Adrenal gland (tissue), 5 donors: ENCODE results near the gene APOA1.

ENCODE experiments used
- POLR2A ChIP-seq, 2 donors: fragments of 450-650 bp; IDR thresholded peaks; one replicate each; pipeline ENCODE4 v1.6.1; 2017; ENCODE audit warnings: antibody characterized with exemption in 2 of 2, mild to moderate bottlenecking in 2 of 2, moderate library complexity in 1 of 2
- TF ChIP-seq, protein P1 (sequence below), 6 experiments: fragments of 450-650 bp in 4 of 6; fragments of 200-600 bp in 2 of 6; sonication (generic) in 1 of 6; IDR thresholded peaks; 1 replicate in 5 of 6; 2 replicates in 1 of 6; pipeline versions ENCODE4 v1.5.1 to v1.8.0; 2016 to 2021; ENCODE audit warnings: antibody characterized with exemption in 6 of 6, mild to moderate bottlenecking in 2 of 6, moderate library complexity in 1 of 6
- donor health status: DM: no; HTN: no; CAD: no.

DNA sequence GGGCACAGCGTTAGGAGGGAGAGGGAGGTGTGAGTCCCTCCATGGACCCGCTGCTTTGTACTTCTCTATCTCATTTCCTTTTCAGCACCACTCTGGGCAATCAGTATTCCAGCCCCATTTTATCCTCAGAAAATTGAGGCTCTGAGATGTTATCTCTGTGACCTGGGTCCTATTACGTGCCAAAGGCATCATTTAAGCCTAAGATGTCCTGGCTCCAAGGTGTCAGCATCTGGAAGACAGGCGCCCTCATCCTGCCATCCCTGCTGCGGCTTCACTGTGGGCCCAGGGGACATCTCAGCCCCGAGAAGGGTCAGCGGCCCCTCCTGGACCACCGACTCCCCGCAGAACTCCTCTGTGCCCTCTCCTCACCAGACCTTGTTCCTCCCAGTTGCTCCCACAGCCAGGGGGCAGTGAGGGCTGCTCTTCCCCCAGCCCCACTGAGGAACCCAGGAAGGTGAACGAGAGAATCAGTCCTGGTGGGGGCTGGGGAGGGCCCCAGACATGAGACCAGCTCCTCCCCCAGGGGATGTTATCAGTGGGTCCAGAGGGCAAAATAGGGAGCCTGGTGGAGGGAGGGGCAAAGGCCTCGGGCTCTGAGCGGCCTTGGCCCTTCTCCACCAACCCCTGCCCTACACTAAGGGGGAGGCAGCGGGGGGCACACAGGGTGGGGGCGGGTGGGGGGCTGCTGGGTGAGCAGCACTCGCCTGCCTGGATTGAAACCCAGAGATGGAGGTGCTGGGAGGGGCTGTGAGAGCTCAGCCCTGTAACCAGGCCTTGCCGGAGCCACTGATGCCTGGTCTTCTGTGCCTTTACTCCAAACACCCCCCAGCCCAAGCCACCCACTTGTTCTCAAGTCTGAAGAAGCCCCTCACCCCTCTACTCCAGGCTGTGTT is 8.5 kb downstream of the APOA1 start:
- TF ChIP-seq, protein P1, sequence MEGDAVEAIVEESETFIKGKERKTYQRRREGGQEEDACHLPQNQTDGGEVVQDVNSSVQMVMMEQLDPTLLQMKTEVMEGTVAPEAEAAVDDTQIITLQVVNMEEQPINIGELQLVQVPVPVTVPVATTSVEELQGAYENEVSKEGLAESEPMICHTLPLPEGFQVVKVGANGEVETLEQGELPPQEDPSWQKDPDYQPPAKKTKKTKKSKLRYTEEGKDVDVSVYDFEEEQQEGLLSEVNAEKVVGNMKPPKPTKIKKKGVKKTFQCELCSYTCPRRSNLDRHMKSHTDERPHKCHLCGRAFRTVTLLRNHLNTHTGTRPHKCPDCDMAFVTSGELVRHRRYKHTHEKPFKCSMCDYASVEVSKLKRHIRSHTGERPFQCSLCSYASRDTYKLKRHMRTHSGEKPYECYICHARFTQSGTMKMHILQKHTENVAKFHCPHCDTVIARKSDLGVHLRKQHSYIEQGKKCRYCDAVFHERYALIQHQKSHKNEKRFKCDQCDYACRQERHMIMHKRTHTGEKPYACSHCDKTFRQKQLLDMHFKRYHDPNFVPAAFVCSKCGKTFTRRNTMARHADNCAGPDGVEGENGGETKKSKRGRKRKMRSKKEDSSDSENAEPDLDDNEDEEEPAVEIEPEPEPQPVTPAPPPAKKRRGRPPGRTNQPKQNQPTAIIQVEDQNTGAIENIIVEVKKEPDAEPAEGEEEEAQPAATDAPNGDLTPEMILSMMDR (IDR thresholded peaks at IDR 0.05): no peak
- TF ChIP-seq POLR2A (IDR thresholded peaks at IDR 0.05): no peak
